ENCODE results near the gene HIVEP3. TPM values are rescaled to one million over a fixed set of nuclear protein-coding genes. Genes with fewer than 3 reads are reported as not detected.

HIVEP3 gene
- polyA plus RNA-seq, 1 donor (not counting 4 experiments of a cell fraction or from before 2014, with no cell fraction given), result 1.1 TPM

DNA sequence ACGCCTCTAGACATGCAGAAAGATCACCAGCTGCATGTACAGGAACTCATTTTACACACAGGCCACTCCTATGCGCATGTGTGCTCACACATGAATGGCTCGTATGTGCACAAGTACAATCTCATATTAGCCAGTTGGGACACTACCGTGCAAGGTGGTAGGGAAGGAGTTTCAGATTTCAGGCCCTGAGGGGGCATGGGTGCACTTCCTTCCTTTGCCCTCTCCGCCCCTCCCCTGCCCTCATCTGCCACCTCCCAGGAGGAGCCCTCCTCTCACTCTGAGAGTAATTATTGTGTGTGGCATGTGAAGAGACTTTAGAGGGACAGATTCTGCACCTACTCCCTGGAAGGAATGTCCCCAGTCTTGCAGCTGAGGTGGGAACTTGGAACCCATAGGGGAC is 449.0 kb downstream of the HIVEP3 start:
- TF ChIP-seq EZH2 (IDR thresholded peaks at IDR 0.05; ENCODE audit: low read length), result no peak
- TF ChIP-seq CTCF (optimal IDR thresholded peaks at IDR 0.05 in 1 of 3, IDR thresholded peaks at IDR 0.05 in 1 of 3, conservative IDR thresholded peaks at IDR 0.05 in 1 of 3; ENCODE audit: extremely low read depth in 1 of 3, insufficient read depth in 2 of 3, low read length in 3 of 3), result no peak
- no peaks in the 10 kb centered on the region for H3K27me3 ChIP-seq (ENCODE audit: control insufficient read depth, extremely low read depth, insufficient read depth, low read length)
- DNase-seq (ENCODE audit: low read depth, low spot score), result no peak
- H3K27ac ChIP-seq (ENCODE audit: control insufficient read depth, insufficient read depth, low read length), result no peak overlapping the region
- H3K36me3 ChIP-seq (ENCODE audit: control insufficient read depth in 2 of 2, extremely low read depth in 1 of 2, insufficient read depth in 2 of 2, low read length in 2 of 2), result no peaks in the 10 kb centered on the region
- H3K9me1 ChIP-seq (ENCODE audit: control insufficient read depth, extremely low read depth, insufficient read depth, low read length), result no peaks in the 10 kb centered on the region
- H3K4me2 ChIP-seq (ENCODE audit: control insufficient read depth, extremely low read depth, insufficient read depth, low read depth, low read length), result no peak overlapping the region
- H3K9ac ChIP-seq (ENCODE audit: control insufficient read depth, extremely low read depth, insufficient read depth, low read length), result no peak overlapping the region
- no peaks in the 10 kb centered on the region for H3K9me3 ChIP-seq (ENCODE audit: control insufficient read depth, low read depth, low read length)
- dilution Hi-C loops (cut with MboI; ENCODE audit: extremely low pct_ligation_motif_present, low sequenced_read_pairs), result no loop called here
- no peak overlapping the region for H3K4me3 ChIP-seq (ENCODE audit: control insufficient read depth in 2 of 3, extremely low read depth in 1 of 3, insufficient read depth in 2 of 3, low read depth in 1 of 3, low read length in 3 of 3)
- H3K4me1 ChIP-seq (ENCODE audit: control insufficient read depth, extremely low read depth, insufficient read depth, low read length), result peaks cover 42% of the 10 kb centered on the region
- no peaks in the 10 kb centered on the region for H4K20me1 ChIP-seq (ENCODE audit: control insufficient read depth, extremely low read depth, insufficient read depth, low read length)
- no peaks in the 10 kb centered on the region for H3K79me2 ChIP-seq (ENCODE audit: control insufficient read depth, insufficient read depth, low read length)
- no peak for FAIRE-seq
- H2AFZ ChIP-seq (ENCODE audit: control insufficient read depth, low read length), result no peak overlapping the region

- TF ChIP-seq CTCF (optimal IDR thresholded peaks at IDR 0.05 in 1 of 3, IDR thresholded peaks at IDR 0.05 in 1 of 3, conservative IDR thresholded peaks at IDR 0.05 in 1 of 3; ENCODE audit: extremely low read depth in 1 of 3, insufficient read depth in 2 of 3, low read length in 3 of 3), result no peak
- TF ChIP-seq EZH2 (IDR thresholded peaks at IDR 0.05; ENCODE audit: low read length), result no peak
- dilution Hi-C loops (cut with MboI; ENCODE audit: extremely low pct_ligation_motif_present, low sequenced_read_pairs), result no loop called here
- Histone ChIP-seq H4K20me1 (ENCODE audit: control insufficient read depth, extremely low read depth, insufficient read depth, low read length) (no peaks in the 10 kb centered on the region), H3K36me3 (ENCODE audit: control insufficient read depth in 2 of 2, extremely low read depth in 1 of 2, insufficient read depth in 2 of 2, low read length in 2 of 2) (no peaks in the 10 kb centered on the region), H3K4me3 (ENCODE audit: control insufficient read depth in 2 of 3, extremely low read depth in 1 of 3, insufficient read depth in 2 of 3, low read depth in 1 of 3, low read length in 3 of 3) (no peak overlapping the region), H3K4me2 (ENCODE audit: control insufficient read depth, extremely low read depth, insufficient read depth, low read depth, low read length) (no peak overlapping the region), H2AFZ (ENCODE audit: control insufficient read depth, low read length) (no peak overlapping the region), H3K27ac (ENCODE audit: control insufficient read depth, insufficient read depth, low read length) (no peak overlapping the region), H3K4me1 (ENCODE audit: control insufficient read depth, extremely low read depth, insufficient read depth, low read length) (peaks cover 31% of the 10 kb centered on the region), H3K79me2 (ENCODE audit: control insufficient read depth, insufficient read depth, low read length) (no peaks in the 10 kb centered on the region), H3K9me1 (ENCODE audit: control insufficient read depth, extremely low read depth, insufficient read depth, low read length) (no peaks in the 10 kb centered on the region), H3K9ac (ENCODE audit: control insufficient read depth, extremely low read depth, insufficient read depth, low read length) (no peak overlapping the region), H3K9me3 (ENCODE audit: control insufficient read depth, low read depth, low read length) (no peaks in the 10 kb centered on the region), H3K27me3 (ENCODE audit: control insufficient read depth, extremely low read depth, insufficient read depth, low read length) (no peaks in the 10 kb centered on the region)
- DNase-seq (ENCODE audit: low read depth, low spot score), result no peak
- no peak for FAIRE-seq
Observed at GRCh38 chr1:41468122-41468762, 450.5 kb downstream of the HIVEP3 start.

Measured in keratinocyte (primary cell).